GM21381 (cell line): ENCODE data around the gene TMEM252.
A peak's percentile ranks its signal among the peaks of the same experiment; 100 is the strongest.

Source experiments
- ATAC-seq: cut with Tn5 transposase; IDR thresholded peaks from one replicate; pipeline ENCODE4 v1.9.1; 2021; ENCODE audit warnings: mild to moderate bottlenecking, moderate library complexity; ENCODE audit not compliant: unreplicated experiment

The TMEM252 gene

GRCh38 chr9:68540712-68541535, at the start of gene TMEM252:
Gene TMEM252, minus strand, starts transcription at chr9:68540883. Its CDS starts 69 bp downstream, at chr9:68540814.
- no peak for ATAC-seq

- ATAC-seq: no peak
These were observed 44.5 kb upstream of the TMEM252 start for GRCh38 chr9:68585034-68585761.

- peak; percentile 92 for ATAC-seq
These were observed 43.7 kb upstream of the TMEM252 start for GRCh38 chr9:68584189-68585033.

GRCh38 chr9:68581696-68582095, 41.0 kb upstream of the TMEM252 start:
- ATAC-seq: no peak

GRCh38 chr9:68577774-68578591, 37.3 kb upstream of the TMEM252 start:
- ATAC-seq: peak; percentile 88

GRCh38 chr9:68575817-68576216, 35.1 kb upstream of the TMEM252 start:
- ATAC-seq: no peak

GRCh38 chr9:68574150-68574549, 33.5 kb upstream of the TMEM252 start:
- no peak for ATAC-seq

- no peak for ATAC-seq
These were observed 26.9 kb upstream of the TMEM252 start for GRCh38 chr9:68567565-68567964.

GRCh38 chr9:68562461-68562860, 21.8 kb upstream of the TMEM252 start:
- ATAC-seq: no peak

- ATAC-seq: peak; percentile 67
These were observed 19.6 kb upstream of the TMEM252 start for GRCh38 chr9:68560071-68560844.

GRCh38 chr9:68558545-68558944, 17.9 kb upstream of the TMEM252 start:
- no peak for ATAC-seq

- no peak for ATAC-seq
These were observed 14.9 kb upstream of the TMEM252 start for GRCh38 chr9:68555437-68556150.

- no peak for ATAC-seq
These were observed 12.2 kb upstream of the TMEM252 start for GRCh38 chr9:68552700-68553476.

GRCh38 chr9:68551191-68551590, 10.5 kb upstream of the TMEM252 start:
- ATAC-seq: no peak

- ATAC-seq: no peak
These were observed 7.6 kb upstream of the TMEM252 start for GRCh38 chr9:68548241-68548640.

GRCh38 chr9:68547417-68547816, 6.7 kb upstream of the TMEM252 start:
- ATAC-seq: no peak

GRCh38 chr9:68546596-68547390, 6.1 kb upstream of the TMEM252 start:
- ATAC-seq: peak; percentile 81
